Hindlimb muscle (tissue), 1 donor: ENCODE results near the gene PDCD10. TPM values are rescaled to one million over a fixed set of nuclear protein-coding genes. Genes with fewer than 3 reads are reported as not detected.

Experiments
- DNase-seq: peaks from one replicate; pipeline ENCODE4 v3.0.0-alpha.2; 2013
- polyA plus RNA-seq: library from polyadenylated mRNA; unstranded; fragments of 120-200 nt; gene quantifications from one replicate; pipeline ENCODE4 v1.2.1, GENCODE V29; 2013; ENCODE audit not compliant: insufficient read length

PDCD10 gene
- polyA plus RNA-seq, 1 donor = 24.6 TPM

GRCh38 chr3:167671878-167672427, 62.7 kb downstream of the PDCD10 start:
- DNase-seq = no peak

GRCh38 chr3:167669699-167670098, 65.0 kb downstream of the PDCD10 start:
- no peak for DNase-seq

GRCh38 chr3:167668651-167669050, 66.0 kb downstream of the PDCD10 start:
- no peak for DNase-seq

GRCh38 chr3:167666563-167666962, 68.1 kb downstream of the PDCD10 start:
- DNase-seq = no peak

- DNase-seq = no peak
These were observed 71.7 kb downstream of the PDCD10 start for GRCh38 chr3:167662919-167663400.

GRCh38 chr3:167657684-167658225, 76.9 kb downstream of the PDCD10 start:
- no peak for DNase-seq

- DNase-seq = no peak
These were observed 77.9 kb downstream of the PDCD10 start for GRCh38 chr3:167656821-167657220.

- DNase-seq = peak; percentile 5
These were observed 80.9 kb downstream of the PDCD10 start, which contains the start of gene WDR49 for GRCh38 chr3:167653760-167654159. WDR49 (minus strand) TSS chr3:167653942; CDS start chr3:167653425, 517 bp downstream.

- no peak for DNase-seq
These were observed 81.5 kb downstream of the PDCD10 start for GRCh38 chr3:167653155-167653554.

GRCh38 chr3:167651826-167652225, 82.9 kb downstream of the PDCD10 start:
- DNase-seq = no peak

- DNase-seq = no peak
These were observed 84.2 kb downstream of the PDCD10 start for GRCh38 chr3:167650459-167650858.

- no peak for DNase-seq
These were observed 84.9 kb downstream of the PDCD10 start for GRCh38 chr3:167649746-167650145.

- DNase-seq = no peak
These were observed 90.1 kb downstream of the PDCD10 start for GRCh38 chr3:167644611-167645010.

Other genes with a start within 250 kb of the PDCD10 start
- not detected for gene WDR49, start 81.0 kb downstream of the PDCD10 start, polyA plus RNA-seq
- 7.6 TPM for gene SERPINI1, start 829 bp upstream of the PDCD10 start, polyA plus RNA-seq